IPS-NIHi11 (cell line): ENCODE data around the gene DYRK1A.
A peak's percentile ranks its signal among the peaks of the same experiment; 100 is the strongest.

ENCODE experiments used
- DNase-seq: peaks from one replicate; pipeline ENCODE4 v3.0.0; 2012; ENCODE audit warnings: mixed read lengths, low spot score

DYRK1A gene

DNA sequence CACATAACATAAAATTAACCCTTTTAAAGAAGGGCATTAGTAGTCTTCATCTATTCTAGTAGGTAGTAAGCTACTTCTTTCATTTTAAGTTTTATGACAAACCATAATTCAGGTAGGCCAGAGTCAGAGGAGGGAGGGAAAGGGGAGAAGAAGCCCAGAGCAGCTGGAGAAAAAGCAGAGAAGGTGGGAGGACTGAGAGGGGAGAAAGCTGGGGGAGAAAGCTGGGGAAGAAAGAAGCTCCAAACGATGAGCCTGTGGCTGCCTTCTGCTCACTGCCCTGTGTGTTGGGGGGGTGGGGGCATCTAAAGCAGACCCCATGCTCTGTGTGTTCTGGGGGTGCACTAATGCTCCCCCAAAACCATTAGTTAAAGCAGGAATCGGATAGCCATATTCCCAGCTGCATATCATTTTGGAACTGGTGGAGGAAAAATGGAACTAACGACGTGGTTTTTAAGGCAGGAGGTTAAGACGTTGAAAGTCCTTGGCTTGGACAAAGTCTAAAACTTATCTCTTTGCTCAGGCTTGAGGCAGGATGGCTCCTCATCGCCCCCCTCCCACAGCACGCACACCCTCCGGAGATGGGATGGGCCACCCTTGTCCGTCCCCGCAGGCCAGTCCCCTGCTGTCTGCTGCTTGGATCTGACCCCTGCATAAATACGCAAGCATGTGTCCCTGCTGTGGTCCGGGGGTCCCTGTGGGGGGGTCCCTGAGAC, 184.2 kb downstream of the DYRK1A start:
- DNase-seq, result no peak

DNA sequence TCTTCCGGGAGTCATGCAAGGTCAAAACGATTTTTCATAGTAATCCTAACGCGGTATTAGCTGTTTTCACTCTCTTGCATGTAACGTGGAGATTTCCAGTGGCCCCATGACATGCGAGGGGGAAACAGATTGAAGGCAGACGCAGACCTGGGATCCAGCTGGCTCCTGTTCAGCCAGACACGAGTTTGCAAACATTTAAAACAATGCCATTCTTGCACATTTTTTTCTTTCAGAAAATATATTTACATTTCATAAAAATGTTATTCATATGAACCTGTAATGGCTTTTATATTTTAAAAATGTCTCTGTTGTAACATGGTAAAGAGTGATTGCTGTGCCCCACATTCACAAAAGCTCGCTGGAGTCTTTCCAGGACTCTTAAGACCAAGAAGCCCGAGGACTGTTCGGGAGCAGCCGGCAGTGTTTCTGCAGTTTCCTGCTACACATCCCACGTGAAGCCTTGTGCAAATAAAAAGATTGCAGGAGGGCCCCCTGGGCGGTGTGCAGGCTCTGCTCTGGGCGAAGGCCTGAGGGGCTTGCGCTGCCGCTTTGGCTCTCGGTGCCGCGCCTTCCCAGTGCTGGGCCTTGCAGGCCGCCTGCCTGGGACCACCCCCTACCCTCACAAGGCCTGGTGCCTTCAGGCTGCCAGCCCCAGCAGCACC, 184.9 kb downstream of the DYRK1A start:
- no peak for DNase-seq

DNA sequence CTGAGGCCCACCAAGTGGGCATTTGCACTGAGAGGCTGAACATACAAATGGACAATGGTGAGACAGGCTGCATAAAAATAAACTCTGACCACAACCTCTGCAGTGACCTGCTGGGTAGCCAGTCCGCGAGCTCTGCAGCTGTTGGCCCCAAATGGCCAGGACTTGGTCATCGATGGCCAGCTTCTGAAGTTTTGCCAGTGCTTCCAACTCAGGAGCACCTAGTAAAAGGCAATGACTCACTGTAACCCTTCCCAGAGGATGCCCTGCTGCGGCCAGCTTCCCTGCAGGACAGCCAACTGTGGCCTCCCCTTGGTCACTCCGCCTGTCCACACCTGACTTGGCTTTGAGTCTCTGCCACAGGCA, 185.4 kb downstream of the DYRK1A start:
- DNase-seq, result no peak

DNA sequence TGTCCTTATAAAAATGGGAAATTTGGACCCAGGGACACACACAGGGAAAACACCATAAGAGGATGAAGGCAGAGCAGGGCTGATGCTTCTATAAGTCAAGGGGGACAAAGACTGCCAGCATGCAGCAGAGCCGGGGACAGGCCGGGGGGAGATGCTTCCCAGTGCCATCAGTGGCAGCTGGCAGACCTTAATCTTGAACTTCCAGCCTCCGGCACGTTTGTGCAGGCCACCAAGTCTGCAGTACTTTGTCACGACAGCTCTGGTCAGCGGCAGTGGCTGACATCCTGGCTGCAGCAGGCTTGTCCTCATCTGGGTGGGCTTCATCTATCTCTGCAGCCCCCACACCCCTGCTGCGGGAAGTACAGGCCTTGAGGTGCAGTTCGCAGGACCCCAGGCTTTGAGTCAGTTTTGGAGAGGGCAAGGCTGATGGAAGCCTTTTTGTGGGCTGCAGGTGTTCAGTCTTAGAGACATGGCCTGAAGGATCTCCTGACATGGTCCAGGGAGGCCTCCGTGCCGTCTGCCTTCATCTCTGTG, 186.0 kb downstream of the DYRK1A start:
- DNase-seq, result no peak

DNA sequence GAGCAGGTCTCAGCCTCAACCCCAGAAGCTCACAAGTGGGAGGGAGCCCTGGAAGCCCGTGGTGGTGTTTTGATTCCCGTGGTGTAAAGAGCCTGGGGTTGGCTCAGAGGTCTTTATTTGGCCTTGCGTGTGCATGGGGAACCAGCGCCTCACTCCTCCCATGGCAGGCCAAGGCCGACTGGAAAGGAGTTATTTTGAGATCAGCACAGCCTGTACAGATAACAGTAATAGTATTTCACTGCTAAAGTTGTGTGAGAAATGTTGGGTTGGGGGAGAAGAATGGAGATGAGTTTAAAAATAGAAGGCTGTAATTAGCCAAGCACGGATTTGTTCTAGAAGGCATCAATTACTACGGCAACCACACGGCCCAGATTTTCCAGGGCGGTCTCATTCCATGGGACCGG, 186.5 kb downstream of the DYRK1A start:
- no peak for DNase-seq

DNA sequence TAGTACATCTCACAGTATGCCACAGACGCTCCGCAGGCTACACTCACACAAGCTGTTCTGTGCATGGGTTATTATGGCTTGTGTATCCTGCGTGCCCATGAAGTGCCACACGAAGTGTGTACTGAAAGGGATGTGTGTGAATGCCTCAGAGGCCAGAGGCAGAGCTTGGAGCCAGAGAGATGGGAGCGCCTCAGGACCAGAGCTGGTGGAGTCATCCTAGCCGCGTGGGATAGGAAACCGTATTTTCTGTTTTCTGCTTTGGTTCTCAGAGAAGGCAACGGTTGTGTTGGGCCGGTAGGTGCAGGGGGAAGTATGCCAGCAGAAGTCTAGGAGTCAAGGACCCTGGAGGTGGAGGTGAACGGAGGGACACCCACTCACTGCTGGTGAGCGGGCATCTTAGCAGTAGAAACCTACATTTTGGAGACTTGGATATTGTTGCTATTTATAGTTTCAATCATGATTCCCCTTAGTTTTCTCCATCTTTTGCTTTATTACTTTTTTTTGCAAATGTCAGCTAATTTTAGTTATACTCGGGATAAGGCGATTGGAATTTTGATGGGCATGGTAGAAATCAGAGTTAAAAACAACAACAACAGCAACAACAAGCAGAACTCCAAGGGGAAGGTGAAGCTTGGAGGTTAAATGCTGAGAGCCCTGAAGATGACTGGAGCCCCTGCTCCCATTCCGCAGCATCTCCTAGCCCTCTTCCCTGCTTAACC, 188.2 kb downstream of the DYRK1A start:
- DNase-seq, result no peak

DNA sequence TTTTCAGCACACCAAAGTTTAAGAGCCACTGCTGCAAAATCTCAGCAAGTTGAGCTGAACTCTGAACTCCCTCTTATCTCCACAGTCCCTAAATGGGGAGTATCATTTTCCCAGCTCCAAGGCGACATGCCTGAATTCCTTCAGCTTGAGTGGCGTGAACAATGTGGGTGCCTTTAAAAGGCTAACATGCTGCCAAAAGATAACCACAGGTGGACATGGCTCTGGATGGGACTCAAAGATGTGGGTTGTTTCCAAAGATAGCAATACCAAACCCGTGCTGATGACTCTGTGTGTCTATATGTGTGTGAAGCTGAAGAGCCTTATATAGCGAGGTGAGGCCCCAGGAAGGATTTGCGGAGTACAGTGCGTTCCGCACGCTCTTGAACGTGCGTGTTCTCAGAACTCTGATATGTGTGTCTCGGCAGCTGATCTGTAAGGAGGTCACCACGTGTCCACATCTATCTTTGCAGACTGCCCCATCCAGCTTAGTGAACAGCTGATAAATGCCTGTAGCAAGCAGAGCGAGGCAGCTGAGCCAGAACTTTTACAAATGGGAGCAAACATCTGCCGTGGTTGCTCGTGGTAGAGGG, 189.2 kb downstream of the DYRK1A start:
- DNase-seq, result no peak

DNA sequence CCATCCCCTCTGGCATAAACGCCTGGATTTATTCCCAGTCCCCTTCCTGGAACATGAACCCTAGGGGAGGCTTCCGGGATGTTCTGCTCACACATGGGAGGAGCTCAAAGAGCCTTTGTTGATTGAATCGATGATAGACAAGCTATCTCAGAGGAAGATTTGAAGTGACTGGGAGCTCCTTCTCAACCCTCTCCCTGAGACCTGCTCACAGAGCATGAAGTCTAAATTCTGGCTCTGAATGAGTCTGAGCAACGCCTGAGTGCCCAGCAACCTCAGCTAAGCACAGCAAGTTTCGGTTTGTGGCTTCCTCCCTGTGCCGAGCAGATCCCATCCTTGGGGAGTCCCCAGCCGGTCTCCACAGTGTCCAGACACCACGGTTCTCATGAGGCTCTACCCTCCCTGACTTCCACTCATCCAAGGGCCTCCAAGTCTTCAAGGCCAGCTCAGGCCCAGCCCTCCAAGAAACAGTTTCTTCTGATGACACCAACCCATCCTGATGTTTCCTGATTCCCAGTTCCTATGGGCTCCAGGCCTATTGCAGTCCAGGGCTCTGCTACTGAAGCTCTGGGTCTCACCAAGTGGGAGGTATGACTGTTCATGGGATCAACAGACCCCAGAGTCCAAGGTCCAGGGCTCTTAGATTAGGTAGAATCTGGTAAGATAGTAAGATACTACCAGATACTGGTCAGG, 190.8 kb downstream of the DYRK1A start:
- no peak for DNase-seq

DNA sequence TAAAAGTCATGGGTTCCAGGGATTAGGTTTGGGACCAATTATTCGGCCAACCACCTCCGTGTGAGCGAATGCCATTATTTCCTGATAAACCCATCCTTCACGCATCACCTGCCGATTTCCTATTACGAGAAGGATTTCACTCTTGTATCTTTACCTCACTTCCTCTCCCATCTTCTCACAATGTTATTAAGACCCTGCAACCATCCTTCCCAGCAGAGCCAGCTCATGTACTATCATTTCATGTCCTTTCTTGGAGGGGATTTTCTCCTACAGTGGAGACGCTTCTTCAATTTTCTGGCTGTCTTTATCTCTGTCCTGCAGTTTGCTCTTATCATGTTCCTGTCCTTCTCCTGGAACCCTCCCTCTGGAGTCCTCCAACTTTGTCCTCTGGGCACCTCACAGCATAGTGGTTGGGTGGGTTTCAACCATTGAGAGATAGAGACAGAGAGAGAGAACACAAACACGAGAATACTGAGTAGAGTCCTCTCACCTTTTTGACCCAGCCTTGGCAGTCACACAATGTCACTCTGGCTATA, 192.2 kb downstream of the DYRK1A start:
- no peak for DNase-seq

DNA sequence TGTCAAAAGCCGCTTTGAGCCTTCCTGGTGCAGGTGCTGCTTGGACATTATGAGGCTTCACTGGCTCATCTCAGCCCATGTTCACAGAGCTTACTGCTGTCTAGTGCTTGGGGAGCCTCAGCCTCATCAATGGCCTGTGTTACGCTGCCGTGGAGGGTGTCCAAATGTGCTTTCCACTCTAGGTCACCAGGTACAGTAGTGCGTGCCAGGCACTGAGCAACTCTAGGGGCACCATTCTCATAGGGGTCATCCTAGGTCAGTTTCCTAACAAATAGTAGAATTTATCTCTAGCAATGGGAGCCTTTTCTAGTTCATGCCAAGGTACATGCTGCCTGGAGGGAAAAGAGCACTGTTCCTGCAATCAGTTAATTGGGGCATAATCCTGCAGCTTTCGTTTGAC, 193.8 kb downstream of the DYRK1A start:
- DNase-seq, result no peak

DNA sequence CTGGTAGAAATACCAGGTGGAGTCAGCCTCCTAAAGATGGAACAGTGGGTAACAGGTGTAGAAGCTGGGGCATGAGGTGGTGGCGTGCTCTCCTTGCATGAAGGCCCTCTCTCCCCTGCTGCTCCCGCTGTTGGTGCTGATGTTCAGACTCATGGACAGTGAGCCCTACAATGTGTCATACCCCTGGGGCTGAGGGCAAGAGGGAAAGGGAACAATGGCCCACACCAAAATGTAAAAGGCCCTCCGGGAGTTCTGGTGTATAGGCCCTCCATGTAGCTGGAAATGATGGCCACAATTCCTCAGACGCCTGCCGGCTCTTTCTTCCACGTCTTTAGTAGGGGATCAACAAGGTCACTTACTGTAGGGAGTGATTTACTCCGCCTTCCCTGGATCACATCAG, 194.9 kb downstream of the DYRK1A start:
- no peak for DNase-seq

DNA sequence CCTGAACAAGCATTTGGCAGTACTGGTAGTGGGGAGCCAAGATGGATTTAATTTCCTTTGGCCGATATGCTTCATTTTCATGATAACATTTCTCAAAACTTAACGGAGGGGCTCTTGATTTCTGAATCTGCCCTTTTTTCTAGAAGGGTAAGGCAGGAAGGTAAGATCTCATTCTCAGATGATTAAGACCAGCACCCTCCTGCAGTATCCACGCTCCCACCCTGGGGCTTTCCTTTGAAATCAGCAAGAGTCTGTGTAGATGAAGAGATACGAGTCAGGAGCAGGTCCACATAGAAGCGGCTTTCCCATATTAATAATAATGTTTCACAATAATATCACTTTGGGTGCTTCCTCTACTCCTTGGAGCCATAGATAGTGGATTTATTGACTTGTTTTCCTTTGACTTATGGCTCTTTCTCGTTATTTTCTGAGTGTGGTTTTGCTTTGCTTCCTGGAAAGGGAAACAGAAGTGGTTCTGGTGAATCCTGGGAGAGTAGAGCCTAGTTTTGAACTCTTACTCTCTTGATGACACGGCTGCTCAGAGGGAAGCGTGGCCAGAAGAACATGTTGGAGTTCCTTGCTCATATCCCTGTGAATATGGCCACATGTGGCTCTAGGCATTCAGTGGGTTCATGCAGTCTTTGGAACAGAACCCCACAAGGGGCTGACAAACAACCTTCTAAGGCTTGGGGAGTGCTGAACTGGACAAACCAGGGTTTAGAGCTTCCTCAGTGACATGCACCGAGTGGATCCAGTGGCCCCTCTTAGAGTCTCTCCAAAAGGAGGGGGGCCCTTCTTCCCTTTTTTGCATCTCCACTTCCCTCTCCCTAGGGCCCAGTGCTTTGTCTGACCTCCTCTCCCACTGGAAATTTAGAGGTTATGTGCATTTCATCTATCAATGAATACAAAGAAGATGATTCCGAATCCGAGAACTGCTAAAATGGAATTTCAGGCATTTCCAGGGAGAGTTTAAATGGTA, 195.7 kb downstream of the DYRK1A start:
- DNase-seq, result no peak

DNA sequence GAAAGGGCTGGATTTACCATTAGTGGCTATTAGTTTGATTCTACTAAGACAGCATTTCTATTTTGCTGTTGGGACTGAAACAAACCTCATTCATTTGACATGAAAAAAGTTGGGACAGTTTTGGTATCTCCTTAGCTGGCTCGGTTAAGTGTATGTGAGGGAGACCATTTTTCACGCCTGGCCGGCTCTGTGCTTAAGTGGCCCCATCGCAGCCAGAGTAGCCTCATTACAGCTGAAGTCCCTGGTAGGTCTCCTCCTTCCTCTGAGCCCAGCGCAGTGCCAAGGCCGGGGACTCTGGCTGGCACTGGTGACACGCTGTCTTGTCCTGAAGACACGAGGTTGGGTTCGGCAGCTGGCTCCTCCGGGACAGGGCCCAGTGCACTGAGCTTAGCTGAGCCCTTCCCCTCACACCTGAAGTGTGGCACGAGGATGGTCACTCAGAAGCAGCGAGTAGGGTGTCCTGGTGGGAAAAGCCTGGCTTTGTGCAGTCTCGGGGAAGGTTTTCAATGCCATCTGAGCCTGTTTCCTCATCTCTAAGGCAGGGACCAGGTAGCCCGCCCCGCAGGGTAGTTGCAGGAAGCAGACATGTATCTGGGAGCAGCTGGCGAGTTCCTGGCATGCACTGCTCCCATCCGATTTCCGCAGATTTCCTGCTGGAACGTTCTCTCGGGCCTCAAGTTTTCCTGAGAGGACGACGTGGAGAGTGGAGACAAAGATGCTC, 196.5 kb downstream of the DYRK1A start:
- DNase-seq, result no peak

DNA sequence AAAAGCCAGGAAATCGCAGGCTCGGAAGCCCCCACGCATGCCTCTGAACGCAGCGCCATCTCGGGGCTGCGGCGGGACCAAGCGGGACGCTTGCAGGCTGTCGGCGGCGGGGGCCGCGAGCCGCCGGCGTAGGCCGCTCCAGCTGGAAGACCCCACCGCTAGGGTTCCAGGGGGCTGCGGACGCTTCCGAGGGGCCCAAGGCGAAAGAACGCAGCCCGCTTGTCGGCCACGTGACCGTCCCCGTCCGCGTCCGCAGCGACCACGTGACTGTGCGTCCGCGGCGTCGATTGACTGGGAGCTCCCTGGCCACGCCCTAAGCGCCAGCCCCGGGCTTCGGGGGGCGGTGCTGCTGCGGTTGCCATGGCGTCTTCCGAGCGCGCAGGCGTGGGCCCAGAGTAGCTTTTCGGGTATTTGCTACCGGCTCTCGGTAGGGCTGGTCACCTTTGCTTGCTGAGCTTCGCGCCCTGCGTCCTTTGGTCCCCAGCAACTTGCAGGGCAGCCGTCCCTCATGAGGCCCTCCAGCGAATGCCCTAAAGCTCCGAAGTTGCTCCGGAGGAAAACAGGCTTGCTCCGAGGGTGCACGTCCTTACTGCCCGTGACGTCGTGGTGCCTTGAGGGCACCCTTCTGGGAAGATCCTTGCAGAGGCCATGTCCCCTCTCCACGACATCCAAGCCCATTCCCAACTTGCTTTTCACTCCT, 197.2 kb downstream of the DYRK1A start:
- peak; percentile 97 for DNase-seq

DNA sequence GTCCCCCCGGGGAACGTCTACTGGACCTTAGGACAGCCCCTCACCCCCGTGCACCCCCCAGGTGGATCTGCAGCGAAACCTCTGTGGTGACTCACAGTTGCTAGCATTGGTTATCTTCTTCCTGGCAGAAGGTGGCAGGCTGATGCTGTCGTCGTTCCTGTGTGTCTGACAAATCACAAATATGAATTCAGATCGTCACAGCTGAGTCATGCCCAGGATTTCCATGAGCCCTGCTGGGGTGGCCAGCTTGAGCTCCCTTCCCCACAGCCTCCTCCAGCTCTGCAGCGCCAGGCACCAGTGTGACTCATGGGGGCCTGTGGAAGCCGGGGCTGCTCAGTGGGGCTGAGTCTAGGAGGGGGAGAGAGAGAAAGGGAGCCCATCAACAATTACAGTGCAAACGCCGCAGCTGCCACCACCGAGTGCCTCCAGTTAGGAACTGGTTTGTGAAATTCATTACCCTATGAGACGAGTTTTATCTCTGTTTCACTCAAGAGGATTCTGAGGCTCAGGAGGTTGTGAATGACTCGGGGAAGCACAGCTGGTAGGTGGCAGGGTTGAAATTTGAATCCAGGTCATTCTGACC, 197.9 kb downstream of the DYRK1A start:
- peak; percentile 35 for DNase-seq

DNA sequence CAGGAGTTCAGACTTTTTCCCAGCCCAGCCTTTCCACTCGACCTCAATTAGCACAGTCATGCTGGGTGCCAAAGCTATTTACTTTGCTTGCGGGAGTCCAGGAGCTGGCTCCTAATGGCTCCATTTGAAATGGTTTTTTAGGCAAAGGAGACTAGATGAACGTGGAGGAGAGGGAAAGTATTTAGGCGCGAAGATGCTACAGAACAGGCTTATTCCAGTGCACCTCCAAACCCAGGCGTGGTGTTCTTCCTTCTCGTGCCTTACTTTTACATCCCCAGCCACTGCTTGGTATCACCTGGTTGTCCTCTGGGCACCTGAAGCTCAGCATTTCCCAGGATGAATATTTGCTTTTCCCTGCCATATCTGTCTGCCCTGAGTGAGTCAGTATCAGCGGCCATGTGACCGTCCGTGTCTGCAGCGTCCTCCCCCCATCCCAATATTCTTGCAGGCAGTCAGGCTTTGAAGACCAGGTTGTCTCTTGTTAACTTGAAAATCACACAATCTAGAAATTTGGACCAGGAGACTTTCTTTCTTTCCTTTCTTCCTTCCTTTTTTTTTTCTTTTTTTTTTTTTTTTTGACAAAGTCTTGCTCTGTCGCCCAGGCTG, 198.5 kb downstream of the DYRK1A start:
- DNase-seq, result peak; percentile 26

DNA sequence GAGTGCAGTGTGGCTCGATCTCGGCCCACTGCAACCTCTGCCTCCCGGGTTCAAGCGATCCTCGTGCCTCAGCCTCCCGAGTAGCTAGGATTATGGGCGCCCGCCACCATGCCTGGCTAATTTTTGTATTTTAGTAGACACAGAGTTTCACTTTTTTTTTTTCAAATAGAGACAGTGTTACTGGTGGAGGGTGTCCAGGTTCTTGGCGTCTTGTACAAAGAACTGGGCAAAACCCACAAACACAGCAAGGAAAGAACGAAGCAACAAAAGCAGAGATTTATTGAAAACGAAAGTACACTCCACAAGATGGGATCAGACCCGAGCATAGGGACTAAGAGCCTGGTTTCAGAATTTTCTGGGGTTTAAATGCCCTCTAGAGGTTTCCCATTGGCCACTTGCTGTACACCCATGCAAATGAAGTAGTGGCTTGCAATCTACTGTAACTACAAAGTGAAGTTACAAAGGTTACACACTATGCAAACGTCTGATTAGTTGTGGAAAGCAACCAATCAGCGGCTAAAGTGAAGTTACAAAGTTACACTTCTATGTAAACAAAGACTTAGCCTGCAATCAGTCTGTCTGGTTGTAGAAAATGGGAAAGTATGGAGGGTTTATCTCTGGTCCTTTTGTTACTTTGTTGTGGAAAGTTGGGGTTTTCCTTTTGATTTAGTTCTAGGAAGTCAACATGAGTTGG, 199.1 kb downstream of the DYRK1A start:
- no peak for DNase-seq
